Upper lobe of right lung (tissue), 1 donor: ENCODE data around the gene ASGR1. TPM values are rescaled to one million over a fixed set of nuclear protein-coding genes. Genes with fewer than 3 reads are reported as not detected.

Source experiments
- ATAC-seq: fragments of 200-7000 bp; cut with Tn5 transposase; one replicate; pipeline ENCODE4 v1.9.1; 2020; ENCODE audit warnings: mild to moderate bottlenecking, moderate library complexity
- DNase-seq: peaks from one replicate; pipeline ENCODE4 v3.0.0-alpha.2; 2020
- H3K27ac ChIP-seq: fragments of 200-600 bp; one replicate; pipeline ENCODE4 v1.8.0; 2022
- H3K27me3 ChIP-seq: fragments of 200-600 bp; one replicate; pipeline ENCODE4 v1.8.0; 2022; ENCODE audit warnings: mild to moderate bottlenecking
- H3K36me3 ChIP-seq: fragments of 200-600 bp; one replicate; pipeline ENCODE4 v1.8.0; 2022
- H3K4me1 ChIP-seq: fragments of 200-600 bp; one replicate; pipeline ENCODE4 v1.8.0; 2022
- H3K4me3 ChIP-seq: fragments of 200-600 bp; one replicate; pipeline ENCODE4 v1.8.0; 2022; ENCODE audit warnings: mild to moderate bottlenecking
- H3K9me3 ChIP-seq: fragments of 200-600 bp; one replicate; pipeline ENCODE4 v1.8.0; 2022
- CTCF ChIP-seq: fragments of 200-600 bp; IDR thresholded peaks from one replicate; pipeline ENCODE4 v1.8.0; 2022; ENCODE audit warnings: antibody characterized with exemption
- intact Hi-C: fragments of 100-400 bp; cut with DNase I; formaldehyde crosslinking; loops from one replicate; pipeline ENCODE4 v1.11.0; 2022
- total RNA-seq: library from RNA; stranded (reverse); fragmentation: NEBNext Ultra II Directional; extraction: Animal tissue kit (Norgen Biotek cat#: 25700); gene quantifications from one replicate; pipeline ENCODE4 v1.2.1, GENCODE V29; 2021
- donor health status: DM: no; HTN: yes; CAD: no; lungs with severe emphysema.

ASGR1 gene
- total RNA-seq, 1 donor from 2014 or later, result 4.3 TPM

GRCh38 chr17:7144213-7144612 is 35.0 kb downstream of the ASGR1 start:
- H3K36me3 ChIP-seq, result no peaks in the 10 kb centered on the region
- DNase-seq, result no peak
- TF ChIP-seq CTCF, result no peak
- ATAC-seq, result no peak
- intact Hi-C loops, result no loop called here
- H3K9me3 ChIP-seq, result no peaks in the 10 kb centered on the region
- no peak overlapping the region for H3K27ac ChIP-seq
- no peak overlapping the region for H3K4me3 ChIP-seq
- H3K27me3 ChIP-seq, result peaks cover 5% of the 10 kb centered on the region
- H3K4me1 ChIP-seq, result no peaks in the 10 kb centered on the region

GRCh38 chr17:7141824-7142223 is 37.3 kb downstream of the ASGR1 start:
- intact Hi-C loops, result no loop called here
- peak; percentile 51 for DNase-seq
- peak; percentile 17 for ATAC-seq

GRCh38 chr17:7139400-7139799 is 39.8 kb downstream of the ASGR1 start:
- H3K4me1 ChIP-seq, result peaks cover 3% of the 10 kb centered on the region
- H3K27ac ChIP-seq, result no peak overlapping the region
- no peaks in the 10 kb centered on the region for H3K9me3 ChIP-seq
- H3K36me3 ChIP-seq, result no peaks in the 10 kb centered on the region
- H3K4me3 ChIP-seq, result no peak overlapping the region
- TF ChIP-seq CTCF, result no peak
- no peak for ATAC-seq
- intact Hi-C loops, result loop anchor here (5.0 kb wide), 1 partner anchor 87 kb away; no protein-coding TSS in a partner anchor
- peaks cover 5% of the 10 kb centered on the region for H3K27me3 ChIP-seq
- DNase-seq, result no peak

More at GRCh38 chr17:7141824-7142223, 37.3 kb downstream of the ASGR1 start:
- peak overlapping the region; percentile 25 for H3K4me3 ChIP-seq
- H3K9me3 ChIP-seq, result no peaks in the 10 kb centered on the region
- no peak overlapping the region for H3K27ac ChIP-seq
- no peaks in the 10 kb centered on the region for H3K36me3 ChIP-seq
- H3K27me3 ChIP-seq, result peaks cover 5% of the 10 kb centered on the region
- no peak for TF ChIP-seq CTCF
- H3K4me1 ChIP-seq, result no peaks in the 10 kb centered on the region

DNA sequence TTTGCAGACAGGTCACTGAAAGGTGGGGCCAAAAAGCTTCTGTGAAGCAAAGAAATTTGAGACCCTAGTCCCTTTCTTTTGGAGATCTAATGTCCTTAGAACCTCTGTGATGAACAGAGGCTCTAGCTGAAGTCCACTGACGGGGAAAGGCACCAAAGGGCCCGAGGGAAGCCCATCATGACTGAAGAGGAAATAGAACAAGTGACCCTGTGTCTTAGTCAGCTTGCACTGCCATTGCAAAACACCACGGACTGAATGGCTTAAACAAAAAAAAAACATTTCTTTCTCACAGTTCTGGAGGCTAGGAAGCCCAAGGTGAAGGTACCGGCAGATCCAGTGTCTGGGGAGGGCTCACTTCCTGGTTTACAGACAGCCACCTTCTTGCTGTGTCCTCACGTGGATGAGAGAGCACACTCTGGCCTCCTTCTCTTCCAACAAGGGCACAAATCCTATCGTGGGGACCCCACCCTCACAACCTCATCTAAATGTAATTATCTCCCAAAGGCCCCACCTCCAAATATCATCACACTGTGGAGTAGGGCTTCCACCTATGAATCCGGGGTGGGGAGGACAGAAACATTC is 40.3 kb downstream of the ASGR1 start:
- no peak overlapping the region for H3K4me3 ChIP-seq
- H3K36me3 ChIP-seq, result no peaks in the 10 kb centered on the region
- no peak for TF ChIP-seq CTCF
- H3K4me1 ChIP-seq, result peaks cover 3% of the 10 kb centered on the region
- H3K27me3 ChIP-seq, result peaks cover 5% of the 10 kb centered on the region
- DNase-seq, result no peak
- H3K9me3 ChIP-seq, result no peaks in the 10 kb centered on the region
- peak; percentile 48 for ATAC-seq
- H3K27ac ChIP-seq, result no peak overlapping the region
- intact Hi-C loops, result loop anchor here (5.0 kb wide), 1 partner anchor 87 kb away; no protein-coding TSS in a partner anchor

- ATAC-seq, result peak; percentile 74
- no peaks in the 10 kb centered on the region for H3K9me3 ChIP-seq
- intact Hi-C loops, result loop anchor here (5.0 kb wide), 1 partner anchor 85 kb away; no protein-coding TSS in a partner anchor
- peak overlapping the region; percentile 30 for H3K4me3 ChIP-seq
- peaks cover 3% of the 10 kb centered on the region for H3K4me1 ChIP-seq
- no peak for TF ChIP-seq CTCF
- H3K27ac ChIP-seq, result no peak overlapping the region
- peaks cover 5% of the 10 kb centered on the region for H3K27me3 ChIP-seq
- H3K36me3 ChIP-seq, result no peaks in the 10 kb centered on the region
- peak; percentile 70 for DNase-seq
Measured at GRCh38 chr17:7137171-7137943, 41.8 kb downstream of the ASGR1 start.
